HG03558 (cell line): ENCODE measurements around the gene CD36.
A peak's percentile ranks its signal among the peaks of the same experiment; 100 is the strongest.
"Not testable (repeated sequence)": the region's sequence is repeated elsewhere in the genome, so short reads cannot be mapped to it uniquely, and the experiment has no call there.

Experiments used
- ATAC-seq: cut with Tn5 transposase; IDR thresholded peaks from one replicate; pipeline ENCODE4 v1.9.1; 2021; ENCODE audit warnings: moderate number of reproducible peaks; ENCODE audit not compliant: unreplicated experiment; ENCODE audit errors: extremely low read depth

Gene CD36

DNA sequence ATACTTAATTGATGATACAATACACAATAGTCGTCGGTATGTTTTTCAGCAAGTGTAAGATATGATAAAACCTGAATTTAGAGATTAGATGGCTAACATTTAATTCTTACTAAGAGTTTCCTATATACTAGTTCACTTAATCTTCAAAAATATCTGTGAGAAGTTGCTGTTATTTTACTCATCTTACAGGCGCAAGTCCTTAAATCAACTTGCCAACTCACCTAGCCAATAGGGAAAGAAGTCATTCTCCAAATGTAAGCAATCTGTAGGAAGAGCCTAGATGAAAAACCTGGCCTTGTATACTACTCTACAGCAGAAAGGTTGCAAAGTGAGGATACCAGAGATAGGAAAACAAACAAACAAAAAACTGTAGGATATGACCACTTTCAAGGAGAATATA lies 10.6 kb downstream of the CD36 start:
- ATAC-seq, result no peak

DNA sequence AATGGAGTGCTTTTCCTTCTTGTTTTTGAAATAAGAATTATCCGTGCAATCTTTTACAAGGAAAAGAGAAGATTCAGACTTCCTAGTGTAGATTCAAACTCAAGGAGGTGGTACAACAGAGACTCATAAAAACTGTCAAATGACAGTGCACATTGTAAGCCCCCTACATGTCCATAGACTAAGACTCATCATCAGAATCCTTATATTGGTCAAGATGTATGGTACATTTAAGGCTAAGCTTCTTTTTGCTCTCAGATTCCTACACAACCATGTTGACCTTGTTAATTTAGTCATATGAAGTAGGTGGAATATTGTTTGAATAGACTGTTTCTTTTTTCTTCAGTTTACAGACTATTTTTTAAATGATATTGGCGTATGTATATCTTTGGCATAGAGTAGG lies 11.6 kb downstream of the CD36 start:
- no peak for ATAC-seq

DNA sequence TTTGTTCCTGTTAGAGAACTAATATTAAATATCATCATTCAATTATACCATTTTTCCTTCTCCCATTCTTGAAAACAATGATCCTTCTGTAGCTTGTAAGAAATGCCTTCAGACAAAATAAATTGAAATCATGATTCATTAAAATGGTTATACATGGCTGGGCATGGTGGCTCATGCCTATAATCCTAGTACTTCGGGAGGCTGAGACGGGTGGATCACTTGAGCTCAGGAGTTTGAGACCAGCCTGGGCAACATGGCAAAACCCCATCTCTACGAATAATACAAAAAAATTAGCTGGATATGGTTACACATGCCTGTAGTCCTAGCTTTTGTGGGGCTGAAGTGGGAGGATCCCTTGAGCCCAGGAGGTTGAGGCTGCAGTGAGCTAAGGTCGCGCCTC lies 13.0 kb downstream of the CD36 start:
- ATAC-seq, result no peak

DNA sequence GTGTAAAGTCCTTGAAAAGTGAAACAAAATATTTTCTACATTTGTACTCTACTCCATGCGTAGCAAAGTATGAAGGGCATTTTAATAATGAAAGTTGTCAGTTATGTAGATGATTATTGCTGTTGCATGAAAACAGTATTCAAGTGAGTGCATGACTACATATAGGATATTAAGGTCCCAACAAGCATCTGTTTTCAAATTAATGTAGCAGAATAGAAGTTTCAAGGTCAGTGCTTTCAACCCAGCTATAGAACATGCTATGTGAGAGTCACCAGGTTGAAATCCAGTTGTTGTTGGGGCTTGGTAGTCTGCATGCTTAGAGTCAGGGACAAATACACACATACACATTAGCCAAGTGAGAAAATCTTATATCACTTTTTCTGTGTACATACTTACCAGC lies 14.8 kb downstream of the CD36 start:
- ATAC-seq, result no peak

DNA sequence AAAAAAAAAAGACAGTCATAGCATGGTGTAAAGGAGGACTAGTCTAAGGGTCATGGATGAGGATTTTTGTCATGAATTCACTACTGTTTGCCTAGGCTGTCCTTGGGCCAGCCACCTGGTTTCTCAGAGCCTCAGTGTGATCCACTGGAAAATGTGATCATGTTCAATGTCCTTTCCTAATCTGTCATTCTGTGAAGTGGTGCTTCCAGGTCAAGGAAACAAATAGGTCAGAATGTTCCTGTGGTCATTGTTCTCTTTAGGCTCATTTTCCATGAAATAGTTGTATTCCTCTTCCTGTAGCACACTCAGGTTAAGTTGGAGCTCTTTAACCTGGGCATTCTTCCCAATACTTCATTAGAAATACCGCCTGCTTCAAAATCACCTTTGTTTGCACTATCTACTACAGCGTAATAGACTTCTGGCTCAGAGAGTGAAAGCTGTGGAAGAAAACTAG lies 16.5 kb downstream of the CD36 start:
- ATAC-seq, result no peak

DNA sequence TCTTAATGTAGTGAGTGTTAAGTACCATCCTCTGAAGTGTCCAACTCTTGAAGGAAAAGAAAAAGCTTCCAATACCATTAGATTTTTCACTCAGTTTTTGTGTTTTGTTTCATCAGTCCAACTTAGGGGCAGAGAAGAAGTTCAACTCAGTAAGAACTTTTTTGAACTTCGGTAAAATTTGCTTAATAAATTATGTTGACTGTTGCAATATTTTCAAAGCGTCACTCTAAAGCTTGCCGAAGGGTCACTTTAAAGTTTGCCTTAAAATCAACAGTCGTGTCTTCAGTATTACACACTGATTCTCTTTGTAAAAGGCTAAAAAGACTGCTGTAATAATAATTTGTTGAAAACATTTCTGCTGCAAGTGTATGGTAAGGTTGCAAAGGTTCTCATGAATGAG lies 17.6 kb downstream of the CD36 start:
- no peak for ATAC-seq

DNA sequence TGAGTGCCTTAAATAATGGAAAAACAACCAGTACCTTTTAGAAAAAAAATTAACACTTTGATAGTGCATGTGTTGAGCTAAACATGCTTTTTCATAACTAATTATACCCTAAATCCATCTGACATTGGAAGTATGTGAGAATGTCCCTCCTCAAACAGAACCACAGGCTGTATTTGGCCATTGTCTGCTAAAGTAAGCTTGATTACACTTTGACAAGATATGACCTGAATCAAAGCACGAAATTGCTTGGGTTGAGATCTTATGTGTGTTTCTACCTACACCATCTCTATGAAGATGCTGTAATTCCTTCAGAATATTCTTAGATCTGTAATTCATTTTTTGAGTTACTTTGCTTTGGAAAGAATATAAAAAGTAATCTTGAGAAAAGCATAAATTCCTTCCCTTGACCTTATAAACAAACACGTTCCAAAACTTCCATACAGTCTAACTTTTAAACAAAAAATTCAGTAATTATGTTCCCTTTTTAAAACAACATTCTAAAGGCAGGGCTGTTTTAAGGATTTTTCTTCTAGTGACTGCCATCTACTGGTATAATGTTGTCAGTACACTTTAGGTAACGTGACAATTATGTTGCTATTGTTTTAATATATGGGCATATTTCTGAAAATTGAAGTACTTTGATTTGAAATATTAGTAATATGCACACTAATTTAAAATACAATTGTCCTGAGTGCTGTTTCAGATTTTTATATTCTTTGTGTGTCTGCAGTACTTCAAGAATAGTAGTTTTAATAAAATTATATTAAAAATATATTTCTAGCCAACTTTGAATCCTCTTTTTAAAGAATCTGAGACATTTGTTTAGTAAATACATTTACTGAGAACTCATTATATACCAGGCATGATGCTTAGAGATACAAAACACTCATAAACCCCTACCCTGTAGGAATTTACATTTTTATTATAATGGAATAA lies 20.9 kb downstream of the CD36 start:
- peak; percentile 67 for ATAC-seq

DNA sequence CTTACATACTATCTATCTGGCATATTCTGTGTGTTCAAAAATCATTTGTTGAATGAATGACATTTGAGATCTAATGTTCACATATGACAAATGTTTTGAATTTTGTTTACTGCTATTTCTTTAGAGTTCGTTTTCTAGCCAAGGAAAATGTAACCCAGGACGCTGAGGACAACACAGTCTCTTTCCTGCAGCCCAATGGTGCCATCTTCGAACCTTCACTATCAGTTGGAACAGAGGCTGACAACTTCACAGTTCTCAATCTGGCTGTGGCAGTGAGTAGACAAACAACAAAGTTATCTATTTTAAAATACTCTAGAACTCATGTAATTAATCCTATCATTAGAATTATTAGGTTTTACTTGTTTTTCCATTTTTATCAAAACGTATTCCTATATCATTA lies 22.5 kb downstream of the CD36 start:
- ATAC-seq, result no peak

DNA sequence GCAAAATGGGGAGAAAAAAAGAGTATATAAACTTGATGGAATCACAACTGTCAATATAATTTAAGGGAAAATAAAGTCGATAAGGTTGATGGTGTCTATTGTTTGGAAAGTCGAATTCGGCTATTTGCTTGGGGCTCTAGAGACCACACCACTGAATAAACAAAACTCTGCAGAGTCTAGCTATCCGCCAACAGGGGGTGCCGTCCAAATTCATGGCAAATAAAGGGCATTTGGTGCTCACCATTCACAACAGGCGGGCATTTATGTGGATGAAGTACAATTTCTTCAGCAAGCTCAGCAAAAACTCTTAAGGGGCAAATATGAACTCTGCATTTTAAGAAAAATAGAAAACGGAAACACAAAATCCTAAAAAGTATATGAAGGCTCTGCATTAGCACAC lies 23.3 kb downstream of the CD36 start:
- ATAC-seq, result no peak

DNA sequence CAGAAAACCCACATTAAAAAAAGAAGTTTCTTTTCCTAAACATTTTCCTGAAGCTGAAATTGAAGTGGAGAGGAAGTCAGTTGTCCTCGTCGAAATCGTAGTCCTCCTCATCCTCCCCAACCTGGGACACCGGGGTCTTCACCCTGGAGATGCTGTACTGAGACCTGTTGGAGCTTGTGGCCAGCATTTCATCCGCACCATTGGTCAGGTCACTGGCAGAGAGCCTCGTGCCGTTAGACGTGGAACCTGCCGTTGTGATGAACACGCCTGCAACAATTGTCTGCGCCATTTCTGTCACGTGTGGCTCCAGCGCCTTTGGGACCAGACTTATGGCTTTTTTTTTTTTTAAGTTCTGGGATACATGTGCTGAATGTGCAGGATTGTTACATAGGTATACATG lies 23.8 kb downstream of the CD36 start:
- no peak for ATAC-seq

DNA sequence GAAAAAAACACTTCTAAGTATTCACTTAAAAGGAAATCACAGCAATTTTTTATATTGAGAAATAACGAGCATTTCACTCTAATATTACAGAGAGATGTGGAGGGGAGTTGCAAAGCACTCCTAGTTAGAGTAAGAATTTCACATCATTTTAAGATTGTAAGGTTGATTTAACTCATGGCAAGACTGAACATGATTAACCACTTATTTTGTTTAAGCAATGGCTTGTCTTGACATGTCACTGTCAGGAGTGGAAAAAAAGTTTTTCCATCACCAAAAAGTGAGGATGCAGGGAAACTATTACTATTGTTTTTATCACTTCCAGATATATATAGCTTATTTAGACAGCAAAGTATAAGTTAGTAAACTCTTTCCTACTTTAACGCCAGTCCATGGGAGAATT lies 27.1 kb downstream of the CD36 start:
- no peak for ATAC-seq

DNA sequence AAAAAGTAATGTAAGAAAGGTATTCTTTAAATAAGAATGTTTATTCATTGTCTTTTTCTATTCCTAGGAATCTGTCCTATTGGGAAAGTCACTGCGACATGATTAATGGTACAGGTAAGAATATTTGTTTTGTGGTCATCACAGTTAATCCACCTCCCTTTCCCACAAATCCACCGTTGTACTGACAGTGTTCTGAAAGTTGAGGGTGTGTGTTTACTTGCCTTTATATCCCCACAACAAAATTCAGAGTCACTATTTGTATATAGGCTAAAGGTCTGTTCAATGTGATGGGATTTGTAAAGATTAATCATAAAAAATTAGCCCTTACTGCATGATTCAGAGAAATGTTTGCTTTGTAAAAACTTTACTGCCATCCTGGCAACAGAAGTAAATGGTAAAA lies 27.9 kb downstream of the CD36 start:
- ATAC-seq, result no peak

DNA sequence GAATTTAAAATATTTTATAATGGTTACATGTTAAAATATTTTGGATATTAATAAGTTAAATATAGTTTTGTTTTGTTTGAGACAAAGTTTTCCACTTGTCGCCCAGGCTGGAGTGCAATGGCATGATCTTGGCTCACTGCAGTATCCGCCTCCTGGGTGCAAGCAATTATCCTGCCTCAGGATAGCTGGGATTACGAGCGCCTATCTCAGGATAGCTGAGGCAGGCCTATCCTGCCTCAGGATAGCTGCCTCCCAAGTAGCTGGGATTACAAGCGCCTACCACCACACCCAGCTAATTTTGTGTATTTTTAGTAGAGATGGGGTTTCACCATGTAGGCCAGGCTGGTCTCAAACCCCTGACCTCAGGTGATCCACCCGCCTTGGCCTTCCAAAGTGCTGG lies 30.9 kb downstream of the CD36 start:
- not testable (repeated sequence) for ATAC-seq

DNA sequence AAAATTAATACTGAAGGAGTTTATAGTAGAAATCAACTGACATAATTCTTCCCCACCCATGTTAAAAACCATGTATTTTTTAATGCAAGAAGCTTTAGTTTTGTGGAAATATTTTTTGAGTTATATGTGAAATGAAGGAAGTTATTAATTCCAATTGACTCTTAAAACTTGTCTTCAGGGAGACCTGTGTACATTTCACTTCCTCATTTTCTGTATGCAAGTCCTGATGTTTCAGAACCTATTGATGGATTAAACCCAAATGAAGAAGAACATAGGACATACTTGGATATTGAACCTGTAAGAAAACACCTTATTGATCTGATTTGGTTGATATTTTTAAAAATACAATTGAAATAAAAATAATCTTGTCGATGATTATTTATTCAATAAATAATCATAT lies 33.3 kb downstream of the CD36 start:
- no peak for ATAC-seq

DNA sequence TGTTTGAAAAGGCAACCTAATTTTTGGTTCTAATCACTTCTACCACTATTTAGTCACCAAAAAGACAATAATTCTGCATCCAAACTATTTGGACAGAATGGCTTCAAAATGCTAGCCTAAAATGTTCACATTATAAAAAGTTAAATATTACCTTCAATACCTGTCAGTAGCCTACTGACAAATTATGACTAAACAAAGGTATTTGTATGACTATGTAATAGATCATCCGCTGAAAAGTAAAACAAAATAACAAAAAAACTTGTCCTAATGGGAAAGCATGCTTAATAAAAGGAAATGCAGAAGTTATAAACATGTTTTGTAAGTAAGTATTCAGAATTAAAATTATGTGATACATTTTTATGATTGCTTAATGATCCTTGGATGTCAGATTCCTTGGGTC lies 36.6 kb downstream of the CD36 start:
- ATAC-seq, result no peak

DNA sequence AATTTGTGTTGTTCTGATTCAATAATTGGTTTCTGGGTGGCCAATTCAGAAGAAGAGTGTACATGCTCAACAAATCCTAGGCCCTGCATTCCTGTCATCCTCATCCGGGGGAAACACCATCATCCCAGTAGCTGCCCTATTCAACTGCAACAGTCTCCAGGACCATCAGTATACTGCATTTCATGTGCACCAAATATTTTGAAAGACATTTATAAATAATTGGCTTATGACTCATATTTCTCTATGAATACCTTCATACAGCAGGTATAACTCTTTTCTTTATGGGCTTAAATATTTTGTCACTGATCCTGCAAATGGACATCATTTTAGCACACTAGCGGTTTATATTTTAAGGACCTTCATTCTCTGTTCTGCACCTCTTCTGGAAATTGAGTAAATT lies 38.0 kb downstream of the CD36 start:
- ATAC-seq, result no peak

DNA sequence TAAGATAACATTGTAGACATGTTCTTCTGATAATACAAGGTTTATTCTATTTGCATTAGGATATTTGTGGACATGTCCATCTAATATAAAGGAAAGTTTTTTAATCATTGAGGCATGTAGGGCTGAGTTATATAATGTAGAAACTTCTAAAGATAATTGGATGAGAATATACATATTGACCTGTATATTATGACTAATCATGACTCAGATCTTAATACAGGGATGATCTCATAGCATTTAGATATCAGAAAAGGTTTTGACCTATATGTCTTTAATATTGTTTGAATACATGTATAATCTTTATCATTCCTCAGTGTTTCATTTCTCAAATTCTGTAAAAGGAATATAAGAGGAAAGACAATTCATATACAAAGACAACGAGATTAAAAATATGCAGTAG lies 39.2 kb downstream of the CD36 start:
- ATAC-seq, result no peak

DNA sequence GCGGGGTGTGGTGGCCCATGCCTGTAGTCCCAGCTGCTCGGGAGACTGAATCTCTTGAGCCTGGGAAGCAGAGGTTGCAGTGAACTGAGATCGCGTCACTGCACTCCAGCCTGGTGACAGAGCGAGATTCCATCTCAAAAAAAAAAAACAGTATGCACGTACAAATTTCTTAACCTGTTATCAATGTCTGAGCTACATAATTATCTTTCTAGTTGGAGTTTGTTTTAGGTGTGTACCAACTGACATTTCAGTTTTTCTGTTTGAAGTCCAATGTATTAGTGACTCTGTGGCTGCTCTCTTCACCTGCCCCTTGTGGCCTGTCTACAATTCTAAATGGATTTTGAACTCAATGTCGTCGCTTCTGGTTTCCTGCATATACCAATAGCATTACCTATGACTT lies 40.3 kb downstream of the CD36 start:
- no peak for ATAC-seq

DNA sequence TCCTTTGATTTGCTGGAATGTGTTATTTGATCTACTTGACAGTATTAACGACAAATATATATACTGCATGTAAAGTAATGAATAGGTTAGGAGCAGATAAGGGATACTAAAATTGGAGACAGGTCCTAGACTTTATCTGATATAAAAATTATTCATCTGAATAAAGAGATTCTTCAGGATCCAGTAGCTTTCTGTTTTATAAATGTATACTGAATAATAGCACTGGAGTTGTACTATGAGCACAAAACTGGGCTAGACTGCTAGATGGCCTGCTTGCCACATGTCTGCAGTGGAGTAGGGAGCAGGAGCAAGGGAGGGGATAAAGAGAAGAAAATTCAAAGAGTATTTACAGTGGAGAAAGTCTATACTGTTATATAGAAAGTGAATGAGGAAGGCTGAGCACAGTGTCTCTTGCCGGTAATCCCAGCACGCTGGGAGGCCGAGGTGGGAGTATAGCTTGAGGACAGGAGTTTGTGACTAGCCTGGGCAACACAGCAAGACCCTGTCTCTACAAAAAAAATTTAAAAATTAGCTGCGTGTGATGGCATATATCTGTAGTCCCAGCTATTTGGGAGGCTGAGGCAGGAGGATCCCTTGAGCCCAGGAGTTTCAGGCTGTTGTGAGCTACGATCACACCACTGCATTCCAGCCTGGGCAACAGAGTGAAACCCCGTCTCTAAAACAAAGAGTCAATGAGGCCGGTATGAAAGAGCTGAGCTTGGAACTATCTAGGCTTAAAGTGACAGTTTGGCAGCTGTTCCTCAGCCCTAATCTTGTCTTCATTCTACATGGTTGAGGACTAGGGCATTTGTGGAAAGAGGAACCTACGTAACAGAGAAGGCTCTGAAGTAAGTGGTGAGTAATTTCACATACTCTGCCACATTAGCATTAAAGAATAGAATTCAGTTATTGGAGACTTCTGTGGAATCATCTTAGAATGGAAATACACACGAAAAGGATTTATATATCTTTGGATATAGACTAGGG lies 41.8 kb downstream of the CD36 start:
- ATAC-seq, result no peak

DNA sequence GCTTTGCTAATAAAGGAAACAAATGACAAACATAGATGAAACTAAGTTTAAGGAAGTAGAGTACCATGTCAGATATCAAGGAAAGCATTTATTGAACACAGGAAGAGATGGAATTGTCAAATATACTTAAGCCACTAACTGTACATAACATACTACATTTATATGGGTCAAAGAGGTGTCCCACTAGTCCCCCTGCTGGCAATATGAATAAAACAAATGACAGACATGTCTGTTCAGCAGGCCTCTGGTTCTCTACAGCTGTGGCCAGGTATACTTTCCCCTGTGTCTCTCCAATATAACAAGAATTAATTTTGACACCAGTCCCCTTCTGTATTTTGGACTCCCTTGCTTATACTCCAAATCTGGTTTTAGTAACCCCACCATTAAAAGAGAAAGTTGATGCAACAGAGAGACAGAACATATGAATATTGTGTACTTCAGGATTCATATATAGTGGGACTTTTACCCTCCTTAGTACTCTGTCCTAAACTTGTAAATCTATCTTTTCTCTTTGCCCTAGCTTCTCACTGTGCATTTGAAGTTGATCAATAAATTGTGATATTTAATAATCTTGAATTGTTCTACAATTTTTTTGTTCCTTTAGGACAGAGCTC lies 42.9 kb downstream of the CD36 start:
- ATAC-seq, result no peak

DNA sequence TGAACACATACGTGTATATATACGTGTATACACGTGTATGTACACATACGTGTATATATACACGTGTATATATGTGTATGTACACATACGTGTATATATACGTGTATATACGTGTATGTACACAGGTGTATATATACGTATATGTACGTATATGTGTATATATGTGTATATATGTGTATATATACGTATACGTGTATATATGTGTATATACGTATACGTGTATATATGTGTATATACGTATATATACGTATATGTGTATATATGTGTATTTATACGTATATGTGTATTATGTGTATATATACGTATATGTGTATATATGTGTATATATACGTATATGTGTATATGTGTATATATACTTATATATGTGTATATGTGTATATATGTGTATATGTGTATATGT lies 44.3 kb downstream of the CD36 start:
- no peak for ATAC-seq
